NCI-H1105 treated with DMSO at 0.1 percent for 48 hours (cell line): ENCODE data around the gene CCNY.
"Not testable (repeated sequence)": the region's sequence is repeated elsewhere in the genome, so short reads cannot be mapped to it uniquely, and the experiment has no call there.

Experiments used
- DNase-seq: peaks from one replicate; lab custom pipeline; 2025; lab: John Stamatoyannopoulos, UW

Gene CCNY

GRCh38 chr10:35384265-35384868, 48.1 kb downstream of the CCNY start:
- DNase-seq = no peak

- DNase-seq = peak; percentile 1
These were observed 50.4 kb downstream of the CCNY start for GRCh38 chr10:35386594-35387174.

- DNase-seq = no peak
These were observed 51.5 kb downstream of the CCNY start for GRCh38 chr10:35387768-35388167.

GRCh38 chr10:35388197-35388596, 51.9 kb downstream of the CCNY start:
- no peak for DNase-seq

GRCh38 chr10:35388682-35389081, 52.4 kb downstream of the CCNY start:
- no peak for DNase-seq

GRCh38 chr10:35390161-35390840, 54.0 kb downstream of the CCNY start:
- no peak for DNase-seq

GRCh38 chr10:35390843-35391152, 54.5 kb downstream of the CCNY start:
- no peak for DNase-seq

GRCh38 chr10:35391153-35391953, 55.0 kb downstream of the CCNY start:
- no peak for DNase-seq

GRCh38 chr10:35391954-35392262, 55.6 kb downstream of the CCNY start:
- DNase-seq = no peak

- DNase-seq = no peak
These were observed 56.3 kb downstream of the CCNY start for GRCh38 chr10:35392482-35393228.

- DNase-seq = no peak
These were observed 58.1 kb downstream of the CCNY start for GRCh38 chr10:35394411-35394851.

GRCh38 chr10:35394934-35395333, 58.6 kb downstream of the CCNY start:
- no peak for DNase-seq

GRCh38 chr10:35396560-35397434, 60.5 kb downstream of the CCNY start:
- DNase-seq = no peak

GRCh38 chr10:35397953-35398352, 61.6 kb downstream of the CCNY start:
- DNase-seq = no peak

GRCh38 chr10:35398355-35398754, 62.0 kb downstream of the CCNY start:
- DNase-seq = no peak

- no peak for DNase-seq
These were observed 62.6 kb downstream of the CCNY start for GRCh38 chr10:35398908-35399307.

GRCh38 chr10:35399414-35400009, 63.2 kb downstream of the CCNY start:
- DNase-seq = no peak

- no peak for DNase-seq
These were observed 64.4 kb downstream of the CCNY start for GRCh38 chr10:35400595-35401268.

GRCh38 chr10:35403491-35403890, 67.2 kb downstream of the CCNY start:
- not testable (repeated sequence) for DNase-seq

GRCh38 chr10:35404077-35404476, 67.8 kb downstream of the CCNY start:
- not testable (repeated sequence) for DNase-seq
